Stimulated activated naive CD8-positive, alpha-beta T cell treated with anti-CD3 and anti-CD28 coated beads, Interleukin-15, Interleukin-2, amounts not matched to agents 100 ng/mL and 50 ng/mL, for 24 hours (primary cell): ENCODE data around the gene CFAP97D1.
A peak's percentile ranks its signal among the peaks of the same experiment; 100 is the strongest.

Experiments
- H3K27ac Mint-ChIP-seq: one replicate; pipeline ENCODE4 v1.8.0; 2021; ENCODE audit warnings: mild to moderate bottlenecking, mixed read lengths
- H3K27me3 Mint-ChIP-seq: one replicate; pipeline ENCODE4 v1.8.0; 2021; ENCODE audit warnings: mixed read lengths
- H3K36me3 Mint-ChIP-seq: one replicate; pipeline ENCODE4 v1.8.0; 2021; ENCODE audit warnings: low read depth, mixed read lengths
- H3K4me1 Mint-ChIP-seq: one replicate; pipeline ENCODE4 v1.8.0; 2021; ENCODE audit warnings: low read depth, mixed read lengths
- H3K4me3 Mint-ChIP-seq: one replicate; pipeline ENCODE4 v1.8.0; 2021; ENCODE audit warnings: mild to moderate bottlenecking, mixed read lengths
- H3K9me3 Mint-ChIP-seq: one replicate; pipeline ENCODE4 v1.8.0; 2021; ENCODE audit warnings: mixed read lengths

Gene CFAP97D1

DNA sequence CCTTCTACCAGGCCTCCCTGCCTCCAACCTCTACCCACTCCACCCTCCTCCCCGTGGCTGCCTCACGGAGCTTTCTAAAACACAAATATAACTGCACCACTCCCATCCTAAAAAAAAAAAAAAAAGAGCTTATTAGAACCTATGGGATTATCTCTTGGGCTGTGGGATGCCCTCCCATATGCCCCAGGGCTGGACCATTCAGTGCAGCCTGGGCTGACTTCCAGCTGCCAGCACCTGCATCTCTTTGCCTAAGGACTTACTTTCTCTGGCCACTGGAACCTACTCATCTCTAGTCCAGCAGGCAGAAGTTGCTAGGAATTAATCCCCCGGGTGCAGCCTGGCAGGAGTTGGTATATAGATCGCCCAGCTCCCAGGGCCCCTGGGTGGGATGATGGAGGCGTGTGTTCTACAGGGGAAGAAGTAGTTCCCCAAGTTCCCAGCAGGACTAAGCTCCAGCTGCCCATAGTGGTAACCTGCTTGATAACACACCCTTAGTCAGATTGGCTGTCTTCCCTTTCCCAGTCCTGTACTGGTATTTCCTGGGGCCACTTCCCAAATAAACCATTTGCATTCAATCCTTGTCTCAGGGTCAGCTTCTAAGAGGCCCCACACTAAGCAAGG is 42.4 kb downstream of the CFAP97D1 start:
- H3K4me3 Mint-ChIP-seq, result no peak overlapping the region
- H3K4me1 Mint-ChIP-seq, result no peaks in the 10 kb centered on the region
- H3K9me3 Mint-ChIP-seq, result no peaks in the 10 kb centered on the region
- H3K27me3 Mint-ChIP-seq, result no peaks in the 10 kb centered on the region
- no peaks in the 10 kb centered on the region for H3K36me3 Mint-ChIP-seq
- no peak overlapping the region for H3K27ac Mint-ChIP-seq

DNA sequence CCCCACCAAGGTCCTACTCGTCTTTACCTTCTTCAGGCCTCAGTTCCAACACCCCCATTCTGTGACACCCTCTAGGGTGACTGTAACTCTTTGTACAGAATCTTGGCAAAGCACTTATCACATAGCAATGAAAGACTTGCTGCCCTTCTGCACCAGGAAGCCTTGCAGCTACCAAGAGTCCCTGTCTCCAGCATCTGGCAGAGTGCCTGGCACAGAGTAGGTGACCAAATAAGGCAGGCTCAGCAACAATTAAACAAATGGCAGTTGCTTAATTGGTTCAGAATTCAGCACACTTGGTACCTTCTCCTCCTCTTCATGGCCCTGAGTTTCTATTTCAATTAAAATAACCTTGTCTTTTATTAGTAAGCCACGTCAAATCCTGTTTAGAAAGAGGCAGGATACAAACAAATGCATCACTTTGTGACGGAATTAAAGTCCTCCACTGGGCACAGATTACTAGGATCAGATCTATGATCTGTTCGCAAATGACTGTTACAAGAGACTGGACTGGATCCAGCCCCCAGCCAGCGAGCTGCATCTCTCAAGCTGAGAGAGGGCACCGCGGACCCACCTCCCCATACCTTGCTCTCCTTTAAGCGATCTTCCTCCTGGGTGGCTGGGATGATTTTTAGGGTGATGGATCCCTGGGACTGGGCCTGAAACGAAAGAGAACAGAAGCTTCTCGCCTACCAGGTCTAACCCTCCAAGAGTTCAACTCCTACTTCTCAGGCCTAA is 43.3 kb downstream of the CFAP97D1 start:
- Mint-ChIP-seq H3K4me3 (no peak overlapping the region), H3K36me3 (no peaks in the 10 kb centered on the region), H3K27ac (no peak overlapping the region), H3K4me1 (no peaks in the 10 kb centered on the region), H3K27me3 (peaks cover under 1% of the 10 kb centered on the region), H3K9me3 (no peaks in the 10 kb centered on the region)

GRCh38 chr17:43825567-43825966 is 45.3 kb downstream of the CFAP97D1 start:
- H3K36me3 Mint-ChIP-seq, result no peaks in the 10 kb centered on the region
- H3K4me3 Mint-ChIP-seq, result no peak overlapping the region
- H3K27ac Mint-ChIP-seq, result no peak overlapping the region
- H3K9me3 Mint-ChIP-seq, result no peaks in the 10 kb centered on the region
- H3K27me3 Mint-ChIP-seq, result peaks cover 8% of the 10 kb centered on the region
- H3K4me1 Mint-ChIP-seq, result peaks cover 1% of the 10 kb centered on the region

- no peaks in the 10 kb centered on the region for H3K9me3 Mint-ChIP-seq
- H3K27ac Mint-ChIP-seq, result no peak overlapping the region
- no peaks in the 10 kb centered on the region for H3K36me3 Mint-ChIP-seq
- peaks cover 14% of the 10 kb centered on the region for H3K27me3 Mint-ChIP-seq
- H3K4me1 Mint-ChIP-seq, result peaks cover 6% of the 10 kb centered on the region
- no peak overlapping the region for H3K4me3 Mint-ChIP-seq
These were observed 46.0 kb downstream of the CFAP97D1 start for GRCh38 chr17:43826206-43826605.

GRCh38 chr17:43827596-43827995 is 47.4 kb downstream of the CFAP97D1 start:
- Mint-ChIP-seq H3K4me3 (no peak overlapping the region), H3K9me3 (no peaks in the 10 kb centered on the region), H3K4me1 (peaks cover 13% of the 10 kb centered on the region), H3K27me3 (peaks cover 27% of the 10 kb centered on the region), H3K27ac (no peak overlapping the region), H3K36me3 (no peaks in the 10 kb centered on the region)

GRCh38 chr17:43829738-43830137 is 49.5 kb downstream of the CFAP97D1 start:
- H3K9me3 Mint-ChIP-seq, result no peaks in the 10 kb centered on the region
- H3K4me1 Mint-ChIP-seq, result peaks cover 19% of the 10 kb centered on the region
- no peak overlapping the region for H3K27ac Mint-ChIP-seq
- no peak overlapping the region for H3K4me3 Mint-ChIP-seq
- H3K36me3 Mint-ChIP-seq, result no peaks in the 10 kb centered on the region
- H3K27me3 Mint-ChIP-seq, result peaks cover 42% of the 10 kb centered on the region

DNA sequence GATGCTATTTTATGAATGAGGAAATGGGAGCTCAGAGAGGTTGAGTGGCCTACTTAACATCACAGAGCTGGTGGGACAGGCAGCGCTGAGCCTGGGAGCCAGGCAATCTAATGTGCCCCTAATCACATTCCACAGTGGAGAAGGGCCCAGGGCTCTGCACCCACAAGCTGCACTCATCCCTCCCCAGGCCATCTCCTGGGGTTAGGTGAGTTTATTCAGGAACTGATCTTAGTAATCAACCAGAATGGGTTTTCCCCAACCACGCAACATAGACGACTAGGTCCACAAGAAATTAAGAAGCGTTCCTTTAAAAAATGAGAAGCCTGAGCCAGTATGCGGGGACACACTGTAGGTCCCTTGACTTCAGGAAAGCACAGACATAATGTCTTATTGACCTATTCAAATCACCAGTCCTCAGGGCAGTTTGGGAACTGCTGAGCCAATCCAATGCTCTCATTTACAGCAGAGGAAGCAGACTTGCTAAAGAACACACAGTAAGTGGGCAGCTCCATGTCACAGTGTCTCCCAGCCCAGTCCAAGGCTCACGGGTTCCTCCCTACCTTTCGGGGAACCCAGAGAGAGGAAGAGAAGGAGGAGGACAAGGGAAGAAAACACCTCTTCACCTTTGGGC is 50.4 kb downstream of the CFAP97D1 start:
- peaks cover 42% of the 10 kb centered on the region for H3K27me3 Mint-ChIP-seq
- H3K4me1 Mint-ChIP-seq, result peaks cover 19% of the 10 kb centered on the region
- H3K36me3 Mint-ChIP-seq, result no peaks in the 10 kb centered on the region
- no peaks in the 10 kb centered on the region for H3K9me3 Mint-ChIP-seq
- H3K27ac Mint-ChIP-seq, result no peak overlapping the region
- H3K4me3 Mint-ChIP-seq, result no peak overlapping the region

DNA sequence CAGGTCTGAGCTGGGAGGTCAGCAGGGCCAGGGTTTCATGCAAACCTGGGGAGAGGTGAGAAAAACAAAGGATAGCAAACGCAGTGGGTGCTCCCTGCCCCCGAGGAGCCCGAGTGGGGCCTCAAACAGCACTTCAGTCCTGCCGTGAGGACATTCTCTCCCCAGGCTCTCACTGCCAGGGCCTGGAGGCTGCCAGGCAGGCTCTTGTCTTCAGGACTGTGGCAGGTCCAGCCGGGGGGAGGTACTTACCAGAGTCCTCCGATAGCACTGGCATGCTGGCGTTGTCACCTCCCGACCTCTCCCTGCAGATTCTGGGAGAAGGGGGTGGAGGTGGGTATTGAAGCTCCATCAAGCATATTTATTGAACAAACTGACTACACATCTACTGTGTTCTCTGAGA is 51.4 kb downstream of the CFAP97D1 start:
- H3K9me3 Mint-ChIP-seq, result no peaks in the 10 kb centered on the region
- H3K27me3 Mint-ChIP-seq, result peaks cover 51% of the 10 kb centered on the region
- H3K4me3 Mint-ChIP-seq, result peak overlapping the region; percentile 69
- H3K4me1 Mint-ChIP-seq, result peaks cover 19% of the 10 kb centered on the region
- H3K36me3 Mint-ChIP-seq, result no peaks in the 10 kb centered on the region
- H3K27ac Mint-ChIP-seq, result no peak overlapping the region

- Mint-ChIP-seq H3K27ac (no peak overlapping the region), H3K36me3 (no peaks in the 10 kb centered on the region), H3K4me1 (peaks cover 19% of the 10 kb centered on the region), H3K4me3 (peak overlapping the region; percentile 69), H3K27me3 (peaks cover 53% of the 10 kb centered on the region), H3K9me3 (no peaks in the 10 kb centered on the region)
These were observed 52.1 kb downstream of the CFAP97D1 start for GRCh38 chr17:43832168-43832975.

- Mint-ChIP-seq H3K27ac (no peak within 1 kb of the TSS), H3K9me3 (no peaks in the 10 kb centered on the region), H3K4me3 (peak within 1 kb of the TSS; percentile 69), H3K27me3 (peaks cover 59% of the 10 kb centered on the region), H3K4me1 (peaks cover 19% of the 10 kb centered on the region), H3K36me3 (no peaks in the 10 kb centered on the region)
These were observed 53.0 kb downstream of the CFAP97D1 start, which contains the start of gene MPP3 for GRCh38 chr17:43832976-43833829. Gene MPP3, minus strand, starts transcription at chr17:43833146. Its CDS starts 1,240 bp downstream, at chr17:43831906.

DNA sequence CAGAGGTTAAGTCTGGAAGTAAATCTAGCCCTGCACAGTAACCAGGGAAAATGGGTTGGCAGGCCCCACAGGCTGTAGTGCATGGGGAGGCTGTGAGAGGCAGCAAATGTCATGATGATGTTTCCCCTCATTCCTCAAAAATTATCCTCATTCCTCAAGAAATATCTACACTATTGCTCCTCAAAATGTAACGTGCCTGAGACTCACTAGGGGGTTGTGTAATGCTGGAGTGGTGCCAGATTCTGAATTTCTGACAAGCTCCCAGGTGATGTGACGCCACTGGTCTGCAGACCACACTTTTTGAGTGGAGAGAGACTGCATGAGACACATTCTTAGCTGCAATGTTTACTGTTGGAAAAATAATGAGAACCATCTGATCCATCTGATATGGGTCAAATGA is 53.9 kb downstream of the CFAP97D1 start:
- H3K4me3 Mint-ChIP-seq, result peak overlapping the region; percentile 68
- no peaks in the 10 kb centered on the region for H3K9me3 Mint-ChIP-seq
- H3K36me3 Mint-ChIP-seq, result no peaks in the 10 kb centered on the region
- peaks cover 57% of the 10 kb centered on the region for H3K27me3 Mint-ChIP-seq
- H3K4me1 Mint-ChIP-seq, result peaks cover 19% of the 10 kb centered on the region
- H3K27ac Mint-ChIP-seq, result no peak overlapping the region
